ENCODE measurements around the gene MARCHF3. TPM values are rescaled to one million over a fixed set of nuclear protein-coding genes. Genes with fewer than 3 reads are reported as not detected.

The MARCHF3 gene
- total RNA-seq, 2 experiments from 2014 or later: 4.0 to 4.4 TPM

DNA sequence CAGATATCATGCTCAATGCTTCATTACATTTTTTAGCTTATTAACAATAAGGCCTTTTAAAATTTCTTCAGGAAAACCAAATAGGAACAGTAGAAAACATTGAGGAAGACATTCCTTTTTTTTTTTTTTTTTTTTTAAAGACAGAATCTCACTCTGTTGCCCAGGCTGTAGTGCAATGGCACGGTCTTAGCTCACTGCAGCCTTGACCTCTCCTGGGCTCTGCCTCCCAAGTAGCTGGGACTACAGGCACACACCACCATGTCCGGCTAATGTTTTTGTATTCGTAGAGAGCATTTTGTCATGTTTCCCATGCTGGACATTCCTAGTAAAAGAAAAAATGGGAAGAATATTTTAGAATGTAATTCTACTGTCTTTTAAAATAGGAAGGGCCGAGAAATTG is 193.1 kb downstream of the MARCHF3 start:
- ChIA-PET CTCF (interaction anchor here (1.4 to 1.6 kb wide), 2 partner anchors 11 to 162 kb away, joined by 3 read pairs; no protein-coding TSS in a partner anchor), POLR2A (no interaction called here)
- intact Hi-C loops (cut with micrococcal nuclease): no loop called here
- peaks cover 32% of the 10 kb centered on the region for H3K36me3 Mint-ChIP-seq
- H3K9me3 Mint-ChIP-seq: no peaks in the 10 kb centered on the region
- no peak overlapping the region for H3K4me3 Mint-ChIP-seq
- H3K4me1 Mint-ChIP-seq (ENCODE audit: low read depth): no peaks in the 10 kb centered on the region
- H3K27ac Mint-ChIP-seq: no peak overlapping the region
- no peaks in the 10 kb centered on the region for H3K27me3 Mint-ChIP-seq
- no peak for DNase-seq

DNA sequence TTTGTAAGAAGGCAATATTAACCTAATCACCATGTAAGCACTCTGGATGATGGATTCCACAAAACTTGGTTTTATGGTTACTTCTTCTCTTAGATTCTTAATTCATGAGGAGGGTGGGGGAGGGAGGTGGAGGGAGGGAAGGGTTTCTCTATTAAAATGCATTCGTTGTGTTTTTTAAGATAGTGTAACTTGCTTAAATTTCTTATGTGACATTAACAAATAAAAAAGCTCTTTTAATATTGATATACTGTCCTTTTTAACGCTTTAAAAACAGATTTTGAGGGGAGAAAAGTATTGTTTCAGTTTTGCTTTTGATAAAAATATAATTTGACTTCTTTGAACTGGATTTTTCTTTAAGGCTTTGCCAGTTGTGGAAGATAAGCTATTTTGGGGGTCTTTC is 193.6 kb downstream of the MARCHF3 start:
- Mint-ChIP-seq H3K4me1 (ENCODE audit: low read depth) (no peaks in the 10 kb centered on the region), H3K27me3 (no peaks in the 10 kb centered on the region), H3K9me3 (no peaks in the 10 kb centered on the region), H3K36me3 (peaks cover 32% of the 10 kb centered on the region), H3K4me3 (no peak overlapping the region), H3K27ac (no peak overlapping the region)
- DNase-seq: no peak
- intact Hi-C loops (cut with micrococcal nuclease): no loop called here
- POLR2A ChIA-PET: no interaction called here
- CTCF ChIA-PET: interaction anchor here (0.7 to 1.6 kb wide), 3 partner anchors 162 to 476 kb away, joined by 3 read pairs; no protein-coding TSS in a partner anchor

DNA sequence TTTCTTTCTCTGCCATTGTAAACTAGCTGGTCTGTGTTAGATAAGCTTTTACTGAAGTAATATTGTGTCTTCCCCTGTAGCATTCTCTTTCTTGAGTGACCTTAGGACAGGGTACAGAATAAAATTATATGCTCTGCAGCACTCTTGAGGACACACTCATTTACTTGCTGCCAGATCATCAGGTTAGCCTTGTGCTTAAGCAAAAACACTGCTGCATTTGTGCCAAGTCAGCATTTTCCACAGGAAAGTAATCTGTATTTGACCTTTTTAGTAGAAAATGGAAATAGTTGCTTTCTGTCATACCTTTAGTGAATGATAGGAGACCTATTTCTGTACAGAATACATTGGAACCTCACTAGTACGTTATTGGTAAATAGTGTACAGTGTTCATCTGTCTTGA is 199.2 kb downstream of the MARCHF3 start:
- peak overlapping the region; percentile 33 for H3K27ac Mint-ChIP-seq
- H3K36me3 Mint-ChIP-seq: peaks cover 56% of the 10 kb centered on the region
- ChIA-PET POLR2A (no interaction called here), CTCF (interaction anchor here (0.9 to 1.9 kb wide), 2 partner anchors 29 to 661 kb away, joined by 3 to 5 read pairs; no protein-coding TSS in a partner anchor)
- H3K4me3 Mint-ChIP-seq: no peak overlapping the region
- intact Hi-C loops (cut with micrococcal nuclease): no loop called here
- H3K9me3 Mint-ChIP-seq: no peaks in the 10 kb centered on the region
- no peak for DNase-seq
- no peaks in the 10 kb centered on the region for H3K27me3 Mint-ChIP-seq
- H3K4me1 Mint-ChIP-seq (ENCODE audit: low read depth): peaks cover 6% of the 10 kb centered on the region

DNA sequence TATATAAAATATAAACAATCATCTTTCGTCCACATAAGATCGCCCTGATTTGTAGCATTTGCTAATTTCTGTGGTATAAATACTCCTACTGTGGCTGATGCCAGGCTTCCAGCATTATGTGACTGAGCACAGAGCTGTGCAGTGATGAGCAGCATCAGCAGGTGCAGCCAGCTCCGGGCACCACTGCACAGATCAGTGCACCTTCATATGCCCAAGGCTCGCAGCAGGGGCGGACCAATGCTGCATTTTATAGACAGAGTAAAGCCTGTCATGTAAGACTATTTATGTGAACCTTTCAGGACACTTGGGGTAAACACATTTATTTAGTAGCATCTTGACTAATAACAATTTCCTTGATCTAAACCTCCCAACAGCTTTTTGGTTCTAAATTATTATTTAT is 200.3 kb downstream of the MARCHF3 start:
- no peak overlapping the region for H3K27ac Mint-ChIP-seq
- H3K4me1 Mint-ChIP-seq (ENCODE audit: low read depth): peaks cover 6% of the 10 kb centered on the region
- intact Hi-C loops (cut with micrococcal nuclease): no loop called here

DNA sequence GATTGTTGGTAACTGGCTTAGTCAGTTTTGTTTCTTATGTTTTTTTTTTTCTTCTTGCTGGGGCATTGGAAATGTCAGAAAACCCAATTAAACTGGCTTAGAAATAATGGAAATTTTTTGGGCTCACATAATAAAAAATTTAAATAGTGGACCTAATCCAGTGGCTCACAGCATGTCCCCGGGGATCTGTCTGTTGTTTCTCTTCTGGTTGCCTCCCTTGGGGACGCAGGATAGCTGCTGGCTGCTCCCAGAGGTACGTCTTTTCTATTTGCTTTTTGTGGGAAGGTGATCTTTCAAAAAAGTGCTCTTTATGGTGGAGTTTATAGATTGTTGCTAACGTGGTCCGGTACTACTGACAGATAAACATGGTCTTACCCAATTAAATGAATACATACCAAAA is 201.3 kb downstream of the MARCHF3 start:
- Mint-ChIP-seq H3K9me3 (no peaks in the 10 kb centered on the region), H3K4me1 (ENCODE audit: low read depth) (peaks cover 6% of the 10 kb centered on the region), H3K27me3 (no peaks in the 10 kb centered on the region), H3K36me3 (peaks cover 64% of the 10 kb centered on the region), H3K4me3 (no peak overlapping the region), H3K27ac (no peak overlapping the region)
- no peak for DNase-seq
- ChIA-PET CTCF (interaction anchor here (1.9 kb wide), 1 partner anchor 27 kb away, joined by 5 read pairs; no protein-coding TSS in a partner anchor), POLR2A (interaction anchor here (1.1 kb wide), 1 partner anchor 18 kb away, joined by 3 read pairs; no protein-coding TSS in a partner anchor)
- intact Hi-C loops (cut with micrococcal nuclease): no loop called here

More for the DNA sequence above, 200.3 kb downstream of the MARCHF3 start:
- POLR2A ChIA-PET: interaction anchor here (1.1 kb wide), 1 partner anchor 19 kb away, joined by 3 read pairs; no protein-coding TSS in a partner anchor
- no peaks in the 10 kb centered on the region for H3K27me3 Mint-ChIP-seq
- peaks cover 64% of the 10 kb centered on the region for H3K36me3 Mint-ChIP-seq
- no peak overlapping the region for H3K4me3 Mint-ChIP-seq
- CTCF ChIA-PET: interaction anchor here (1.9 kb wide), 1 partner anchor 28 kb away, joined by 5 read pairs; no protein-coding TSS in a partner anchor
- no peaks in the 10 kb centered on the region for H3K9me3 Mint-ChIP-seq
- DNase-seq: no peak

DNA sequence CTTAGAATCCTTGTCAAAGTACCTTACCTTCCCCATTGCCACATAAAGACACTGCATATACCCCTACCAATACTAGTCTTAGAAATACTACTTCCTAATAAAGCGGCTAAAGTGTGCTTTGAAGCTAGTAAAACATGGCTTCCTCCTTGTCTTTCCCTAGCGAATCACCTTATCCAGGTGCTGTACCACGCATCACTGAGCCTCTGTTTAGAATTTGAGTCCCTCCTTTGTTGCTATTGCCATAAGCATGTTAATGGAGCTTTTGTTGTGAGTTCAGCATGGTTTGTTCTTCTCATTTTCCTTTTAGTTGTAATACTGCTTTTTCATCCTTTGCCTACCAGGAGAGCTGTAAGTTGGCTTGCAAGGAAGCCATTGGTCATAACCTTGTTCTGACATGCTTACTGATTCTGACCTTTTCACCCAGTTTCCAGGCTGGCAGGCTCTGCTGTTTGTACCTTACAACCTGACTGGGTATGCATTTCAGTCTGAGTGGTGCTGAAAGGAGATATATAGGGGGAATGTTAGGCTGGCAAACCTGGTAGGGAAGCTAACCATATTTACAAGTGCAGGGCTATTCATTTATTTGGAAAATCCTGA is 203.6 kb downstream of the MARCHF3 start:
- no peaks in the 10 kb centered on the region for H3K27me3 Mint-ChIP-seq
- DNase-seq: no peak
- H3K27ac Mint-ChIP-seq: no peak overlapping the region
- intact Hi-C loops (cut with micrococcal nuclease): no loop called here
- CTCF ChIA-PET: interaction anchor here (1.1 kb wide), 1 partner anchor 11 kb away, joined by 3 read pairs; no protein-coding TSS in a partner anchor
- H3K9me3 Mint-ChIP-seq: no peaks in the 10 kb centered on the region
- peaks cover 6% of the 10 kb centered on the region for H3K4me1 Mint-ChIP-seq (ENCODE audit: low read depth)
- POLR2A ChIA-PET: interaction anchor here (0.6 kb wide), 1 partner anchor 223 kb away, joined by 5 read pairs; no protein-coding TSS in a partner anchor
- H3K4me3 Mint-ChIP-seq: no peak overlapping the region
- H3K36me3 Mint-ChIP-seq: peaks cover 68% of the 10 kb centered on the region

DNA sequence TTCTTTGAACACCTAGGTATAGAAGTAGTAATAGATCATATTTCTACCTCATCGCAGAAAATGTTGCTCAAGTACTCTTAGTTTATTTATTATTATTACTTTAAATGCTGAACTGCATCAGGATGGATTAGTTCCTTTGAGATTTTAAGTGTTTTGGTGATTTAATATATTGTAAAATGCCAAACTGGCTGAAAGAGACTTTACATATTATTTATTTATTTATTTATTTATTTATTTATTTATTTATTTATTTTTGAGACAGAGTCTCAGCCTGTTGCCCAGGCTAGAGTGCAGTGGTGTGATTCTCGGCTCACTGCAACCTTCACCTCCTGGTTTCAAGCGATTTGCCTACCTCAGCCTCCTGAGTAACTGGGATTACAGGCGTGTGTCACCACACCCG is 211.1 kb downstream of the MARCHF3 start:
- POLR2A ChIA-PET: no interaction called here
- intact Hi-C loops (cut with micrococcal nuclease): loop anchor here (10.0 kb wide), 1 partner anchor 216 kb away; the partner anchor contains the start of gene MARCHF3
- no peaks in the 10 kb centered on the region for H3K27me3 Mint-ChIP-seq
- H3K27ac Mint-ChIP-seq: no peak overlapping the region
- no peak overlapping the region for H3K4me3 Mint-ChIP-seq
- no peak for DNase-seq
- no peaks in the 10 kb centered on the region for H3K9me3 Mint-ChIP-seq
- H3K4me1 Mint-ChIP-seq (ENCODE audit: low read depth): peaks cover 4% of the 10 kb centered on the region
- peaks cover 60% of the 10 kb centered on the region for H3K36me3 Mint-ChIP-seq
- CTCF ChIA-PET: no interaction called here

DNA sequence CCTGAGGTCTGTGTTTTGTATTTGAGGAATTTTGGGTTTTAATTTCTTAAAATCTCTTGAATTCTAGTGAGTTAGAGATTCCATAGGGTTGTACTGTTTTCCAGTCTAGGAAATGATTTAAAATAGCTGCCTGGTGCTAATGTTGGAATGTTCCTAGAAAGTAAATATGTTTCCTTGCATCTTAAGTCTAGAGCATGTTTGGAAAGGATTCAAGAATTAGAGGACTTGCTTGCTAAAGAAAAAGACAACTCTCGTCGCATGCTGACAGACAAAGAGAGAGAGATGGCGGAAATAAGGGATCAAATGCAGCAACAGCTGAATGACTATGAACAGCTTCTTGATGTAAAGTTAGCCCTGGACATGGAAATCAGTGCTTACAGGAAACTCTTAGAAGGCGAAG is 211.6 kb downstream of the MARCHF3 start:
- peaks cover 7% of the 10 kb centered on the region for H3K4me1 Mint-ChIP-seq (ENCODE audit: low read depth)
- DNase-seq: no peak
- H3K27me3 Mint-ChIP-seq: no peaks in the 10 kb centered on the region
- H3K36me3 Mint-ChIP-seq: peaks cover 65% of the 10 kb centered on the region
- POLR2A ChIA-PET: no interaction called here
- CTCF ChIA-PET: no interaction called here
- H3K27ac Mint-ChIP-seq: no peak overlapping the region
- no peak overlapping the region for H3K4me3 Mint-ChIP-seq
- intact Hi-C loops (cut with micrococcal nuclease): loop anchor here (10.0 kb wide), 1 partner anchor 216 kb away; the partner anchor contains the start of gene MARCHF3
- H3K9me3 Mint-ChIP-seq: no peaks in the 10 kb centered on the region

Other genes with a start within 250 kb of the MARCHF3 start
- 1 to 10 TPM; 9.4 to 9.7 TPM for gene C5orf63, start 42.9 kb upstream of the MARCHF3 start, total RNA-seq